Chondrocyte (in vitro differentiated cells): ENCODE results near the gene CNDP1. TPM values are rescaled to one million over a fixed set of nuclear protein-coding genes. Genes with fewer than 3 reads are reported as not detected.
A peak's percentile ranks its signal among the peaks of the same experiment; 100 is the strongest.

Experiments used
- DNase-seq: peaks from one replicate; pipeline ENCODE4 v3.0.0; 2021; ENCODE audit warnings: mixed read lengths, low spot score
- H3K27ac Mint-ChIP-seq: one replicate; pipeline ENCODE4 v1.8.0; 2021; ENCODE audit warnings: mild to moderate bottlenecking, moderate library complexity, mixed read lengths; ENCODE audit not compliant: unreplicated experiment
- H3K27me3 Mint-ChIP-seq: 2 replicates; pipeline ENCODE4 v1.8.0; 2021; ENCODE audit warnings: low read depth, mixed read lengths
- H3K36me3 Mint-ChIP-seq: 2 replicates; pipeline ENCODE4 v1.8.0; 2021; ENCODE audit warnings: low read depth, mixed read lengths
- H3K4me1 Mint-ChIP-seq: 2 replicates; pipeline ENCODE4 v1.8.0; 2021; ENCODE audit warnings: low read depth, mild to moderate bottlenecking, mixed read lengths
- H3K4me3 Mint-ChIP-seq: one replicate; pipeline ENCODE4 v1.8.0; 2021; ENCODE audit warnings: mild to moderate bottlenecking, moderate library complexity, mixed read lengths; ENCODE audit not compliant: unreplicated experiment
- H3K9me3 Mint-ChIP-seq: 2 replicates; pipeline ENCODE4 v1.8.0; 2021; ENCODE audit warnings: low read depth, mixed read lengths
- total RNA-seq: library from RNA; stranded (reverse); gene quantifications from 3 replicates; pipeline ENCODE4 v1.2.1, GENCODE V29; 2021
- TF ChIP-seq, protein P1 (sequence below): fragments of 200-600 bp; sonication (generic); IDR thresholded peaks from 2 replicates; pipeline ENCODE4 v1.5.0; 2021; ENCODE audit warnings: antibody characterized with exemption, mild to moderate bottlenecking, moderate library complexity

The CNDP1 gene
- total RNA-seq, 1 donor from 2014 or later: 0.22 TPM

DNA sequence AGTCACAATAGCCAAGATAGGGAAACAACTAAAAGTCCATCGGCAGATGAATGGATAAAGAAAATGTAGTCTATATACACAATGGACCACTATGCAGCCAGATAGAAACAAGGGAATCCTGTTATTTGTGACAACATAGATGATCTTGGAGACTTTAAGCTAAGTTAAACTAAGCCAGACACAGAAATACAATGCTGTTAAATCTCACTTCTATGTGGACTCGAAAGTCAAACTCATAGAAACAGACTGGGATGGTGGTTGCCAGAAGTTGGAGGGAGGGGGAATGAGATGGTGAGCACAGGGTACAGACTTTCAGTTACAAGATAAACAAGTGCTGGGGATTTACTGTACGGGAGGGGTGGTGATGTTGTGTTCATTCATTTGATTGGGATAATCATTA, 5.4 kb upstream of the CNDP1 start:
- peaks cover 7% of the 10 kb centered on the region for H3K27me3 Mint-ChIP-seq
- TF ChIP-seq, protein P1, sequence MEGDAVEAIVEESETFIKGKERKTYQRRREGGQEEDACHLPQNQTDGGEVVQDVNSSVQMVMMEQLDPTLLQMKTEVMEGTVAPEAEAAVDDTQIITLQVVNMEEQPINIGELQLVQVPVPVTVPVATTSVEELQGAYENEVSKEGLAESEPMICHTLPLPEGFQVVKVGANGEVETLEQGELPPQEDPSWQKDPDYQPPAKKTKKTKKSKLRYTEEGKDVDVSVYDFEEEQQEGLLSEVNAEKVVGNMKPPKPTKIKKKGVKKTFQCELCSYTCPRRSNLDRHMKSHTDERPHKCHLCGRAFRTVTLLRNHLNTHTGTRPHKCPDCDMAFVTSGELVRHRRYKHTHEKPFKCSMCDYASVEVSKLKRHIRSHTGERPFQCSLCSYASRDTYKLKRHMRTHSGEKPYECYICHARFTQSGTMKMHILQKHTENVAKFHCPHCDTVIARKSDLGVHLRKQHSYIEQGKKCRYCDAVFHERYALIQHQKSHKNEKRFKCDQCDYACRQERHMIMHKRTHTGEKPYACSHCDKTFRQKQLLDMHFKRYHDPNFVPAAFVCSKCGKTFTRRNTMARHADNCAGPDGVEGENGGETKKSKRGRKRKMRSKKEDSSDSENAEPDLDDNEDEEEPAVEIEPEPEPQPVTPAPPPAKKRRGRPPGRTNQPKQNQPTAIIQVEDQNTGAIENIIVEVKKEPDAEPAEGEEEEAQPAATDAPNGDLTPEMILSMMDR: no peak
- peaks cover 9% of the 10 kb centered on the region for H3K9me3 Mint-ChIP-seq
- no peak overlapping the region for H3K27ac Mint-ChIP-seq
- H3K36me3 Mint-ChIP-seq: no peaks in the 10 kb centered on the region
- no peak for DNase-seq
- no peaks in the 10 kb centered on the region for H3K4me1 Mint-ChIP-seq
- H3K4me3 Mint-ChIP-seq: no peak overlapping the region

DNA sequence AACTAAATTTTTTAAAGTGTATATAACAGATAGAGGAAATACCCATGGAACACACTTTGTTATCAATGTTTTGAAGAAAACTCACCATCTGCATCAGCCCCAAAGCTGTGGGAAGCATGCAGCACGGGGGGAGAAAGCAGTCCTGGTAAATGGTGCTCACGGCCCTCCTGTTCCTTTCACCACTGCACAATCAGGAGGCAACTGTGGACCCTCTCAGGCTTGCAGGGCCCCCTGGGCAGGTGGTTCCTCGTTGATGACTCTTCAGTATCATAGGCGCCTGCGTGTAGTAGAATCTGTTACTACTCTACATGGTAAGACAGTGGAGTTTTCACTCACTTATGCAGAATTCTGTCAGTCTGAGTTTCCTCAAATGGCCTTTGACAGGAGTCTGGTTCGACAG, 4.9 kb upstream of the CNDP1 start:
- DNase-seq: no peak

DNA sequence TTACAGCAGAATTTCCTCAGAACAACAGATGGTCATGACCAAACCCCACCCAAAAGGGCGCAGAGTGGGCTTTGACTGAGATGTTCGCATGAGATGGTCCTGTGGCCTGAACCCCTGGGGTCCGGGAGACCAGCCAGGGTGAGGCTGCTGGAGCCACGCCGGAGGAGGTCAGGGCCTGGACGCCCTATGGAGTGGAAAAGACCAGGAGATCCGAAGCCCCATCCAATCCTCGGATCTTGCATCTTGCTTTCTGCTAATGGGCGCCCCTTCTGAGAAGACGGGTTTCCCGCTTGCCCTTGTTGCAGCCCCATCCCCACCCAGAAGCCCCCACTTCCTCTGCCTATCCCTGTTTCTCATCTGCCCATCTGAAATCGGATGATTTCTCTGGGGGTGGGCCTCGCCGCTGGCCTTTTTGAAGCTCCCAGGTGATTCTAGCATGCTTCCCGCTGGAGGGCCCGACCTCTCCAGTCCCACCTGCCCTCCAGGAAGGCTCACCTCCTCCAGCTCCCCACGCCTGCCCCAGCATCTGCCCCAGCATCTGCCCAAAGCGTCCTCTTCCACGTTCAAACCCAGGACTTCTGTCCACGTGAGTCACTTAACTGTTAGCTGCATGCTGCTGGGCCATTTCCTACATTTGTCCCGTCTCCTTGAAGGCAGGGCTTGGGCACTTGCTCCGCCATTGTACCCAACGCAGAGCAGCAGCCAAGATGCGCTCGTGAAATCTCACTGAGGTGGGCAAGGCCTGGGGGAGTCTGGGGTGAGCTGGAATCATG, 4.3 kb upstream of the CNDP1 start:
- Mint-ChIP-seq H3K27me3 (peaks cover 7% of the 10 kb centered on the region), H3K27ac (no peak overlapping the region), H3K36me3 (no peaks in the 10 kb centered on the region), H3K4me1 (no peaks in the 10 kb centered on the region), H3K4me3 (no peak overlapping the region), H3K9me3 (peaks cover 9% of the 10 kb centered on the region)
- TF ChIP-seq, protein P1: no peak
- DNase-seq: no peak

More for the DNA sequence above, 4.9 kb upstream of the CNDP1 start:
- TF ChIP-seq, protein P1: no peak
- Mint-ChIP-seq H3K36me3 (no peaks in the 10 kb centered on the region), H3K4me1 (no peaks in the 10 kb centered on the region), H3K27me3 (peaks cover 7% of the 10 kb centered on the region), H3K9me3 (peaks cover 9% of the 10 kb centered on the region), H3K4me3 (no peak overlapping the region), H3K27ac (no peak overlapping the region)

DNA sequence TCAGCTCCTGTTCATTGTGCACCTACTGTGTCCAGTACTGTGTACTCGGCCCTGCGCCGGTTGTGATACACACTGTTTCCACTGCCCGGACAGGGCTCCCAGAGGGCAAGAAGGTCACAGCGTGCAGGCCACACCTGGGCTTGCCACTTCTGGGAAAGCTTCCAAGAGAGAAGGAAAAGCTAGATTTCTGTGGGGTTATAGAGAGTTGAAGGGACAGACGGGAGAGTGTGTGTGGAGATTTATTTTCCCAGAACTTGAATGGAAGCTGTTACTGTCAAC, 3.8 kb upstream of the CNDP1 start:
- no peak overlapping the region for H3K4me3 Mint-ChIP-seq
- H3K36me3 Mint-ChIP-seq: no peaks in the 10 kb centered on the region
- no peaks in the 10 kb centered on the region for H3K4me1 Mint-ChIP-seq
- no peak overlapping the region for H3K27ac Mint-ChIP-seq
- peaks cover 9% of the 10 kb centered on the region for H3K9me3 Mint-ChIP-seq
- H3K27me3 Mint-ChIP-seq: peaks cover 9% of the 10 kb centered on the region
- TF ChIP-seq, protein P1: no peak
- DNase-seq: peak; percentile 72

DNA sequence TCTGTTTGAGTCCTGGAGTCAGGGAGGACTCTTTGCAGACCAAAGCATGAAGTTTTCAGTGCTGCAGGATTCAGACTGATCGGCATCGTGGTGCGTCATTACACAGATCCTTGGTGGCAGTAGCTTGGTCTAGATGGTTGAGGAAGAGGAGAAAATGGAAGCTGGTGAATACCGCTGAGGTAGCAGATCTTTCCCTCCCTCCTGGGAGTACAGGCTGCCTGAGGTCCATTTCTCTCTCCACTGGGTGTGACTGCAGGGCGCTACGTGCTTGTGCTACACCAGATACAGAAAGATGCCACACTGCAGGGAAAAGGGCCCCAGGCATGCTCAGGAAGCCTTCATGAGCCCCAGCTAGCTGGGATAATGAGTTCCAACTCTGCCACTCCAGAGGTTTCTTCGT, 3.3 kb upstream of the CNDP1 start:
- peaks cover 12% of the 10 kb centered on the region for H3K9me3 Mint-ChIP-seq
- DNase-seq: no peak
- no peak overlapping the region for H3K4me3 Mint-ChIP-seq
- peaks cover 9% of the 10 kb centered on the region for H3K27me3 Mint-ChIP-seq
- H3K36me3 Mint-ChIP-seq: no peaks in the 10 kb centered on the region
- no peaks in the 10 kb centered on the region for H3K4me1 Mint-ChIP-seq
- H3K27ac Mint-ChIP-seq: no peak overlapping the region
- TF ChIP-seq, protein P1: no peak
